SKM-1 treated with dmso at 0.1 percent for 144 hours (cell line): ENCODE results near the gene GNG4.
A peak's percentile ranks its signal among the peaks of the same experiment; 100 is the strongest.
"Not testable (repeated sequence)": the region's sequence is repeated elsewhere in the genome, so short reads cannot be mapped to it uniquely, and the experiment has no call there.

Source experiments
- DNase-seq: peaks from one replicate; lab custom pipeline; 2025; ENCODE audit not compliant: unreplicated experiment; lab: John Stamatoyannopoulos, UW

GNG4 gene

GRCh38 chr1:235546369-235547155 is 103.0 kb downstream of the GNG4 start:
- DNase-seq: peak; percentile 70

GRCh38 chr1:235545292-235545930 is 104.2 kb downstream of the GNG4 start:
- DNase-seq: no peak

- DNase-seq: not testable (repeated sequence)
Measured at GRCh38 chr1:235542845-235543244, 106.7 kb downstream of the GNG4 start.

- no peak for DNase-seq
Measured at GRCh38 chr1:235533476-235534168, 116.0 kb downstream of the GNG4 start.

- no peak for DNase-seq
Measured at GRCh38 chr1:235532360-235532759, 117.2 kb downstream of the GNG4 start.

GRCh38 chr1:235527196-235527814 is 122.3 kb downstream of the GNG4 start:
- no peak for DNase-seq

- DNase-seq: no peak
Measured at GRCh38 chr1:235525314-235525713, 124.3 kb downstream of the GNG4 start.

- no peak for DNase-seq
Measured at GRCh38 chr1:235516862-235517446, 132.6 kb downstream of the GNG4 start.

- DNase-seq: no peak
Measured at GRCh38 chr1:235515844-235516512, 133.6 kb downstream of the GNG4 start.

- DNase-seq: peak; percentile 76
Measured at GRCh38 chr1:235513495-235514366, 135.9 kb downstream of the GNG4 start.

- DNase-seq: no peak
Measured at GRCh38 chr1:235511470-235512240, 137.9 kb downstream of the GNG4 start.

GRCh38 chr1:235510823-235511222 is 138.8 kb downstream of the GNG4 start:
- no peak for DNase-seq

GRCh38 chr1:235507623-235508022 is 142.0 kb downstream of the GNG4 start:
- no peak for DNase-seq

GRCh38 chr1:235504494-235505222 is 144.9 kb downstream of the GNG4 start:
- DNase-seq: peak; percentile 100

GRCh38 chr1:235504122-235504493 is 145.5 kb downstream of the GNG4 start, which contains the start of gene B3GALNT2:
TSS of gene B3GALNT2 (minus strand) at chr1:235504452. CDS start at chr1:235504252, 200 bp downstream.
- DNase-seq: no peak

GRCh38 chr1:235503403-235504121 is 146.0 kb downstream of the GNG4 start:
- DNase-seq: peak; percentile 83

- no peak for DNase-seq
Measured at GRCh38 chr1:235502601-235503402, 146.8 kb downstream of the GNG4 start.
